GM23338 (cell line): ENCODE measurements around the gene CFAP57.

ENCODE experiments used
- CREB1 ChIP-seq: fragments of 250-450 bp; sonication (Bioruptor Pico); IDR thresholded peaks from 2 replicates; pipeline ENCODE4 v1.5.0; 2020; ENCODE audit warnings: low read depth, mild to moderate bottlenecking, moderate library complexity
- EZH2 ChIP-seq: fragments of 200-600 bp; sonication (generic); IDR thresholded peaks from one replicate; pipeline ENCODE4 v1.8.0; 2017; ENCODE audit warnings: antibody characterized with exemption, mild to moderate bottlenecking, low read depth; ENCODE audit not compliant: unreplicated experiment
- EZH2phosphoT487 ChIP-seq: fragments of 200-600 bp; sonication (generic); IDR thresholded peaks from one replicate; pipeline ENCODE4 v1.8.1; 2018; ENCODE audit warnings: antibody characterized with exemption; ENCODE audit not compliant: unreplicated experiment
- NANOG ChIP-seq: IDR thresholded peaks from 2 replicates; pipeline ENCODE4 v1.6.1; 2016; ENCODE audit warnings: antibody characterized with exemption, borderline replicate concordance
- POLR2AphosphoS5 ChIP-seq: IDR thresholded peaks from 2 replicates; pipeline ENCODE4 v1.6.1; 2016; ENCODE audit warnings: antibody characterized with exemption, low read depth
- STAT1 ChIP-seq: IDR thresholded peaks from one replicate; pipeline ENCODE4 v1.6.1; 2016; ENCODE audit warnings: antibody characterized with exemption; ENCODE audit not compliant: unreplicated experiment
- ZNF331 ChIP-seq: fragments of 250-450 bp; sonication (Bioruptor Pico); IDR thresholded peaks from 2 replicates; pipeline ENCODE4 v1.5.0; 2020; ENCODE audit warnings: low read depth, mild to moderate bottlenecking, moderate library complexity
- TF ChIP-seq, protein P1 (sequence below), 2 experiments: fragments of 200-600 bp in 1 of 2; sonication (generic) in 1 of 2; conservative IDR thresholded peaks; 2 replicates each; pipeline versions ENCODE4 v1.5.1 to v1.6.1; 2016 to 2017; ENCODE audit warnings: antibody characterized with exemption in 2 of 2, low read depth in 2 of 2, mild to moderate bottlenecking in 2 of 2, moderate library complexity in 1 of 2
- TF ChIP-seq, protein P2 (sequence below): IDR thresholded peaks from one replicate; pipeline ENCODE4 v1.6.1; 2018; ENCODE audit warnings: antibody characterized with exemption; ENCODE audit not compliant: unreplicated experiment
- TF ChIP-seq, protein P3 (sequence below): IDR thresholded peaks from 2 replicates; pipeline ENCODE4 v1.6.1; 2016; ENCODE audit warnings: antibody characterized with exemption

DNA sequence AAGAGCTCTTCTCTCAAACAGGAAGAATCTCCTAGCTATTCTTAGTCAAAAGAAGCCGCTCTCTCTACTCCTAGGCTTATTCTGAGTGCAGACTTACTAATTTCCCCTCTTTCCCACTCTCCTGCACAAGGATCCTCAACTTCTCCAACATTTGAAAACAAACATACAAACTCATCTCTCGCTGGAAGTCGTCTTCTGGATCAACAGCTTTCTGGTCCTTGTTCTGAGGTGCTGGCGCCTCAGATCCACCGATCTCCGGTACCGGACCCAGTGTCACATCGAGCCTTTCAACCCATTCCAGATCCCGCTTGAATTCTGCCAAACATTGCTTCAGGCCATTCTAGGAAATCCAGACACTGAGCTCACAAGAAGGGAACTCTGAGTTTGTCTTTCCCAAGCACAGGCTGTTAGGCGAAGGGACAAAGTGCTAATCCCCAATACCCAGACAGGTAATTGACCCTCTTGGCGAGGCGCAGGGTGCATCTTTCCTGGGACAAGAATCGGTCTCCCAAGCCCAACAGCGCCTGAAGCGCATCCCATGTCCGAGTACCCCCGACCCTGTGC, 736 bp upstream of the CFAP57 start:
- TF ChIP-seq POLR2AphosphoS5 (no peak), ZNF331 (CRISPR knock-in tag) (no peak), EZH2 (no peak), CREB1 (CRISPR knock-in tag) (no peak), NANOG (no peak), EZH2phosphoT487 (no peak), STAT1 (no peak)
- TF ChIP-seq, protein P1, sequence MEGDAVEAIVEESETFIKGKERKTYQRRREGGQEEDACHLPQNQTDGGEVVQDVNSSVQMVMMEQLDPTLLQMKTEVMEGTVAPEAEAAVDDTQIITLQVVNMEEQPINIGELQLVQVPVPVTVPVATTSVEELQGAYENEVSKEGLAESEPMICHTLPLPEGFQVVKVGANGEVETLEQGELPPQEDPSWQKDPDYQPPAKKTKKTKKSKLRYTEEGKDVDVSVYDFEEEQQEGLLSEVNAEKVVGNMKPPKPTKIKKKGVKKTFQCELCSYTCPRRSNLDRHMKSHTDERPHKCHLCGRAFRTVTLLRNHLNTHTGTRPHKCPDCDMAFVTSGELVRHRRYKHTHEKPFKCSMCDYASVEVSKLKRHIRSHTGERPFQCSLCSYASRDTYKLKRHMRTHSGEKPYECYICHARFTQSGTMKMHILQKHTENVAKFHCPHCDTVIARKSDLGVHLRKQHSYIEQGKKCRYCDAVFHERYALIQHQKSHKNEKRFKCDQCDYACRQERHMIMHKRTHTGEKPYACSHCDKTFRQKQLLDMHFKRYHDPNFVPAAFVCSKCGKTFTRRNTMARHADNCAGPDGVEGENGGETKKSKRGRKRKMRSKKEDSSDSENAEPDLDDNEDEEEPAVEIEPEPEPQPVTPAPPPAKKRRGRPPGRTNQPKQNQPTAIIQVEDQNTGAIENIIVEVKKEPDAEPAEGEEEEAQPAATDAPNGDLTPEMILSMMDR (conservative IDR thresholded peaks at IDR 0.05; ENCODE audit: low read depth in 2 of 2) = no peak
- TF ChIP-seq, protein P2, sequence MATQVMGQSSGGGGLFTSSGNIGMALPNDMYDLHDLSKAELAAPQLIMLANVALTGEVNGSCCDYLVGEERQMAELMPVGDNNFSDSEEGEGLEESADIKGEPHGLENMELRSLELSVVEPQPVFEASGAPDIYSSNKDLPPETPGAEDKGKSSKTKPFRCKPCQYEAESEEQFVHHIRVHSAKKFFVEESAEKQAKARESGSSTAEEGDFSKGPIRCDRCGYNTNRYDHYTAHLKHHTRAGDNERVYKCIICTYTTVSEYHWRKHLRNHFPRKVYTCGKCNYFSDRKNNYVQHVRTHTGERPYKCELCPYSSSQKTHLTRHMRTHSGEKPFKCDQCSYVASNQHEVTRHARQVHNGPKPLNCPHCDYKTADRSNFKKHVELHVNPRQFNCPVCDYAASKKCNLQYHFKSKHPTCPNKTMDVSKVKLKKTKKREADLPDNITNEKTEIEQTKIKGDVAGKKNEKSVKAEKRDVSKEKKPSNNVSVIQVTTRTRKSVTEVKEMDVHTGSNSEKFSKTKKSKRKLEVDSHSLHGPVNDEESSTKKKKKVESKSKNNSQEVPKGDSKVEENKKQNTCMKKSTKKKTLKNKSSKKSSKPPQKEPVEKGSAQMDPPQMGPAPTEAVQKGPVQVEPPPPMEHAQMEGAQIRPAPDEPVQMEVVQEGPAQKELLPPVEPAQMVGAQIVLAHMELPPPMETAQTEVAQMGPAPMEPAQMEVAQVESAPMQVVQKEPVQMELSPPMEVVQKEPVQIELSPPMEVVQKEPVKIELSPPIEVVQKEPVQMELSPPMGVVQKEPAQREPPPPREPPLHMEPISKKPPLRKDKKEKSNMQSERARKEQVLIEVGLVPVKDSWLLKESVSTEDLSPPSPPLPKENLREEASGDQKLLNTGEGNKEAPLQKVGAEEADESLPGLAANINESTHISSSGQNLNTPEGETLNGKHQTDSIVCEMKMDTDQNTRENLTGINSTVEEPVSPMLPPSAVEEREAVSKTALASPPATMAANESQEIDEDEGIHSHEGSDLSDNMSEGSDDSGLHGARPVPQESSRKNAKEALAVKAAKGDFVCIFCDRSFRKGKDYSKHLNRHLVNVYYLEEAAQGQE = no peak
- TF ChIP-seq, protein P3, sequence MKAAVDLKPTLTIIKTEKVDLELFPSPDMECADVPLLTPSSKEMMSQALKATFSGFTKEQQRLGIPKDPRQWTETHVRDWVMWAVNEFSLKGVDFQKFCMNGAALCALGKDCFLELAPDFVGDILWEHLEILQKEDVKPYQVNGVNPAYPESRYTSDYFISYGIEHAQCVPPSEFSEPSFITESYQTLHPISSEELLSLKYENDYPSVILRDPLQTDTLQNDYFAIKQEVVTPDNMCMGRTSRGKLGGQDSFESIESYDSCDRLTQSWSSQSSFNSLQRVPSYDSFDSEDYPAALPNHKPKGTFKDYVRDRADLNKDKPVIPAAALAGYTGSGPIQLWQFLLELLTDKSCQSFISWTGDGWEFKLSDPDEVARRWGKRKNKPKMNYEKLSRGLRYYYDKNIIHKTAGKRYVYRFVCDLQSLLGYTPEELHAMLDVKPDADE = no peak
